ENCODE data around the gene PZP.

DNA sequence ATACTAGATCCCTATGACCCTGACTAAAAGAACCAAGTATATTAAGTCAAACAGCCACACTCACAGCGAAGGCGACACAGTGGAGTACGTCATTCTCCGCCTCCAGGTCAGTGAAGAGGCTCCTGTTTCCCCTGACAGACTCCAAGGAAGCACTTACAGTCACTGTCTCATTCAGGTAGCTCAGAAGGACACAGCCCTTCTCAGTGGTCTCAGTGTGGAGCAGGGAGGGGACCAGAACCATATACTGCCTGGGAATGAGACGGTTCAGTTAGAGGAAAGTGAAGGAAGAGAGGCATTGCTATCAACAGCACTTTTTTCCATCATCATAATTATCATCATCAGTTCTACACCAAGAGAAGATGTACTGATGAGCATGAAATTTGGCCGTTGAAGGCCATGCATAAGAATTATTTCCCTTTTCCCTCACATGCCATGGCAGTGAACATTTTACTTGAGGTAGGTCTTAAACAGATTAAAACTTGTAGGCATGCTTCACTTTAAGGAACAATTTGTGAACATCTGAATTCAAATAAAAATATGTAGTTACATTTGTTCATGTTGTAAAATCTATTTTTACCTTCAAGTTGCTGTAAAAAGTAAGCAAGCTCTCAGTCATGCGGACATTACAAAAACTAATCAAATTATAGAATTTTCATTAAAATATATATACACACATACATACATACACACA, 94.8 kb downstream of the PZP start:
- TF ChIP-seq, protein P1, sequence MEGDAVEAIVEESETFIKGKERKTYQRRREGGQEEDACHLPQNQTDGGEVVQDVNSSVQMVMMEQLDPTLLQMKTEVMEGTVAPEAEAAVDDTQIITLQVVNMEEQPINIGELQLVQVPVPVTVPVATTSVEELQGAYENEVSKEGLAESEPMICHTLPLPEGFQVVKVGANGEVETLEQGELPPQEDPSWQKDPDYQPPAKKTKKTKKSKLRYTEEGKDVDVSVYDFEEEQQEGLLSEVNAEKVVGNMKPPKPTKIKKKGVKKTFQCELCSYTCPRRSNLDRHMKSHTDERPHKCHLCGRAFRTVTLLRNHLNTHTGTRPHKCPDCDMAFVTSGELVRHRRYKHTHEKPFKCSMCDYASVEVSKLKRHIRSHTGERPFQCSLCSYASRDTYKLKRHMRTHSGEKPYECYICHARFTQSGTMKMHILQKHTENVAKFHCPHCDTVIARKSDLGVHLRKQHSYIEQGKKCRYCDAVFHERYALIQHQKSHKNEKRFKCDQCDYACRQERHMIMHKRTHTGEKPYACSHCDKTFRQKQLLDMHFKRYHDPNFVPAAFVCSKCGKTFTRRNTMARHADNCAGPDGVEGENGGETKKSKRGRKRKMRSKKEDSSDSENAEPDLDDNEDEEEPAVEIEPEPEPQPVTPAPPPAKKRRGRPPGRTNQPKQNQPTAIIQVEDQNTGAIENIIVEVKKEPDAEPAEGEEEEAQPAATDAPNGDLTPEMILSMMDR (IDR thresholded peaks at IDR 0.05 in 2 of 3, conservative IDR thresholded peaks at IDR 0.05 in 1 of 3; ENCODE audit: control insufficient read depth in 2 of 3, extremely low read depth in 1 of 3, insufficient read depth in 1 of 3, low read depth in 3 of 3, low read length in 3 of 3) = no peak
- TF ChIP-seq RFX5 (IDR thresholded peaks at IDR 0.05; ENCODE audit: low read depth, low read length) = no peak
- TF ChIP-seq EP300 (IDR thresholded peaks at IDR 0.05; ENCODE audit: borderline replicate concordance in 1 of 2, control insufficient read depth in 1 of 2, low read depth in 2 of 2, low read length in 2 of 2) = no peak
- TF ChIP-seq TARDBP (IDR thresholded peaks at IDR 0.05; ENCODE audit: borderline replicate concordance) = no peak
- no peak for TF ChIP-seq JUND (IDR thresholded peaks at IDR 0.05; ENCODE audit: low read depth, low read length)
- no peak for TF ChIP-seq FOXM1 (IDR thresholded peaks at IDR 0.05; ENCODE audit: low read depth, low read length)
- no peak for TF ChIP-seq MEF2B (IDR thresholded peaks at IDR 0.05; ENCODE audit: partially characterized antibody, poor library complexity, severe bottlenecking)
- no peak for TF ChIP-seq MYC (IDR thresholded peaks at IDR 0.05; ENCODE audit: insufficient read depth, insufficient read length, insufficient replicate concordance, low read length, severe bottlenecking)
- no peak for TF ChIP-seq FOS (IDR thresholded peaks at IDR 0.05; ENCODE audit: borderline replicate concordance, extremely low read depth, insufficient read length)
- TF ChIP-seq SIX5 (IDR thresholded peaks at IDR 0.05; ENCODE audit: low read depth, low read length, severe bottlenecking) = no peak
- TF ChIP-seq YY1 (IDR thresholded peaks at IDR 0.05; ENCODE audit: low read depth, low read length) = no peak
- TF ChIP-seq, protein P2, sequence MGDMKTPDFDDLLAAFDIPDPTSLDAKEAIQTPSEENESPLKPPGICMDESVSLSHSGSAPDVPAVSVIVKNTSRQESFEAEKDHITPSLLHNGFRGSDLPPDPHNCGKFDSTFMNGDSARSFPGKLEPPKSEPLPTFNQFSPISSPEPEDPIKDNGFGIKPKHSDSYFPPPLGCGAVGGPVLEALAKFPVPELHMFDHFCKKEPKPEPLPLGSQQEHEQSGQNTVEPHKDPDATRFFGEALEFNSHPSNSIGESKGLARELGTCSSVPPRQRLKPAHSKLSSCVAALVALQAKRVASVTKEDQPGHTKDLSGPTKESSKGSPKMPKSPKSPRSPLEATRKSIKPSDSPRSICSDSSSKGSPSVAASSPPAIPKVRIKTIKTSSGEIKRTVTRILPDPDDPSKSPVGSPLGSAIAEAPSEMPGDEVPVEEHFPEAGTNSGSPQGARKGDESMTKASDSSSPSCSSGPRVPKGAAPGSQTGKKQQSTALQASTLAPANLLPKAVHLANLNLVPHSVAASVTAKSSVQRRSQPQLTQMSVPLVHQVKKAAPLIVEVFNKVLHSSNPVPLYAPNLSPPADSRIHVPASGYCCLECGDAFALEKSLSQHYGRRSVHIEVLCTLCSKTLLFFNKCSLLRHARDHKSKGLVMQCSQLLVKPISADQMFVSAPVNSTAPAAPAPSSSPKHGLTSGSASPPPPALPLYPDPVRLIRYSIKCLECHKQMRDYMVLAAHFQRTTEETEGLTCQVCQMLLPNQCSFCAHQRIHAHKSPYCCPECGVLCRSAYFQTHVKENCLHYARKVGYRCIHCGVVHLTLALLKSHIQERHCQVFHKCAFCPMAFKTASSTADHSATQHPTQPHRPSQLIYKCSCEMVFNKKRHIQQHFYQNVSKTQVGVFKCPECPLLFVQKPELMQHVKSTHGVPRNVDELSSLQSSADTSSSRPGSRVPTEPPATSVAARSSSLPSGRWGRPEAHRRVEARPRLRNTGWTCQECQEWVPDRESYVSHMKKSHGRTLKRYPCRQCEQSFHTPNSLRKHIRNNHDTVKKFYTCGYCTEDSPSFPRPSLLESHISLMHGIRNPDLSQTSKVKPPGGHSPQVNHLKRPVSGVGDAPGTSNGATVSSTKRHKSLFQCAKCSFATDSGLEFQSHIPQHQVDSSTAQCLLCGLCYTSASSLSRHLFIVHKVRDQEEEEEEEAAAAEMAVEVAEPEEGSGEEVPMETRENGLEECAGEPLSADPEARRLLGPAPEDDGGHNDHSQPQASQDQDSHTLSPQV (IDR thresholded peaks at IDR 0.05) = no peak
